ENCODE data around the gene CIB4. TPM values are rescaled to one million over a fixed set of nuclear protein-coding genes. Genes with fewer than 3 reads are reported as not detected.

CIB4 gene
- total and polyA plus RNA-seq, 2 donors (not counting 1 experiment from before 2014, with no cell fraction given), result not detected

GRCh38 chr2:26674002-26674751 is 33.0 kb upstream of the CIB4 start:
- no peak for DNase-seq
- H3K9me3 Mint-ChIP-seq (ENCODE audit: insufficient read depth), result peaks cover 7% of the 10 kb centered on the region

More at GRCh38 chr2:26674002-26674751, 33.0 kb upstream of the CIB4 start:
- Histone ChIP-seq H3K36me3 (replicated peaks in 1 of 2; ENCODE audit: control extremely low read depth in 1 of 2, control insufficient read depth in 1 of 2, extremely low read depth in 1 of 2, insufficient read depth in 2 of 2, low read length in 1 of 2) (no peaks in the 10 kb centered on the region), H3K27ac (ENCODE audit: low read length in 2 of 2) (no peak overlapping the region), H4K20me1 (ENCODE audit: control insufficient read depth, insufficient read depth, low read length, poor library complexity, severe bottlenecking) (no peaks in the 10 kb centered on the region), H3K9ac (ENCODE audit: low read length) (no peak overlapping the region), H3K4me1 (ENCODE audit: control insufficient read depth in 2 of 2, insufficient read depth in 2 of 2, low read length in 2 of 2) (no peaks in the 10 kb centered on the region), H3K27me3 (replicated peaks in 1 of 4; ENCODE audit: control extremely low read depth in 1 of 4, control insufficient read depth in 3 of 4, insufficient read depth in 4 of 4, low read length in 3 of 4) (peaks cover 0 to 3% (median 0%) of the 10 kb centered on the region in 4 experiments), H3K9me3 (ENCODE audit: control extremely low read depth in 1 of 3, control insufficient read depth in 2 of 3, insufficient read depth in 1 of 3, low read length in 2 of 3) (peaks cover 0 to 5% (median 0%) of the 10 kb centered on the region in 3 donors), H3K4me2 (replicated peaks; ENCODE audit: low read depth, low read length, poor library complexity, severe bottlenecking) (no peak overlapping the region), H3K4me3 (ENCODE audit: control extremely low read depth in 1 of 5, extremely low read depth in 1 of 5, insufficient read depth in 1 of 5, low read depth in 2 of 5, low read length in 4 of 5) (no peak overlapping the region), H2AFZ (ENCODE audit: insufficient read depth, low read depth, low read length, poor library complexity, severe bottlenecking) (no peak overlapping the region), H3K79me2 (ENCODE audit: control insufficient read depth, insufficient read depth, low read length) (no peaks in the 10 kb centered on the region)
- intact Hi-C loops (cut with micrococcal nuclease), result no loop called here
- Mint-ChIP-seq H3K27me3 (peaks cover 49% of the 10 kb centered on the region), H3K4me3 (no peak overlapping the region), H3K27ac (no peak overlapping the region), H3K4me1 (no peaks in the 10 kb centered on the region)
- POLR2A ChIA-PET, result no interaction called here
- CTCF ChIA-PET, result no interaction called here
- no peak for ATAC-seq (ENCODE audit: low read depth)
- 81% methylated on average over 14 of the region's 14 CpGs for WGBS (ENCODE audit: insufficient coverage)
- TF ChIP-seq EZH2 (IDR thresholded peaks at IDR 0.05; ENCODE audit: borderline replicate concordance, insufficient read depth, low read depth, low read length, poor library complexity, severe bottlenecking), result no peak
- no peak for TF ChIP-seq CTCF (IDR thresholded peaks at IDR 0.05)

Measured in B cell (primary cell).